Measurements from ENCODE around the gene SLC44A5.
"Not testable (repeated sequence)": the region's sequence is repeated elsewhere in the genome, so short reads cannot be mapped to it uniquely, and the experiment has no call there.

SLC44A5 gene

DNA sequence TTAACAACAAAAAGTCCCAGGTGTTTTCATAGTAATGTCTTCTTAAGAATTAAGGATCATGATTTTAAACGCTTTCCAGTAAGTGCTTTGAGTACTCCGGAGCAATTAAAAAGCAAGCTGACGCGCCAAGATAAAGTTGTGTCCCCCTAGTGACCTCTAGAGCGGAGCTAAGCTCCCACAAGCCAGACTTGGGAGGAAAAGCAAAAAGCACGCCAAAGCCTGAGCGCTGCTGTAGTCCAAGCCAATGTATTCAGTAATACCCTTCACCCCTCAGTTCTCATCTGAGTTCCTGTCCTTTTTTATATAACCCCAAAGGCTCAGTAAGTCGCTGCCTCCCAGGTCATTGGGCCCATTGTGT lies 3.5 kb upstream of the SLC44A5 start:
- DNase-seq (ENCODE audit: low read depth): no peak
- H3K4me3 ChIP-seq (ENCODE audit: low read length): no peak overlapping the region
- TF ChIP-seq, protein P1, sequence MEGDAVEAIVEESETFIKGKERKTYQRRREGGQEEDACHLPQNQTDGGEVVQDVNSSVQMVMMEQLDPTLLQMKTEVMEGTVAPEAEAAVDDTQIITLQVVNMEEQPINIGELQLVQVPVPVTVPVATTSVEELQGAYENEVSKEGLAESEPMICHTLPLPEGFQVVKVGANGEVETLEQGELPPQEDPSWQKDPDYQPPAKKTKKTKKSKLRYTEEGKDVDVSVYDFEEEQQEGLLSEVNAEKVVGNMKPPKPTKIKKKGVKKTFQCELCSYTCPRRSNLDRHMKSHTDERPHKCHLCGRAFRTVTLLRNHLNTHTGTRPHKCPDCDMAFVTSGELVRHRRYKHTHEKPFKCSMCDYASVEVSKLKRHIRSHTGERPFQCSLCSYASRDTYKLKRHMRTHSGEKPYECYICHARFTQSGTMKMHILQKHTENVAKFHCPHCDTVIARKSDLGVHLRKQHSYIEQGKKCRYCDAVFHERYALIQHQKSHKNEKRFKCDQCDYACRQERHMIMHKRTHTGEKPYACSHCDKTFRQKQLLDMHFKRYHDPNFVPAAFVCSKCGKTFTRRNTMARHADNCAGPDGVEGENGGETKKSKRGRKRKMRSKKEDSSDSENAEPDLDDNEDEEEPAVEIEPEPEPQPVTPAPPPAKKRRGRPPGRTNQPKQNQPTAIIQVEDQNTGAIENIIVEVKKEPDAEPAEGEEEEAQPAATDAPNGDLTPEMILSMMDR (IDR thresholded peaks at IDR 0.05; ENCODE audit: insufficient read depth, low read depth, low read length, missing control alignments): no peak

DNA sequence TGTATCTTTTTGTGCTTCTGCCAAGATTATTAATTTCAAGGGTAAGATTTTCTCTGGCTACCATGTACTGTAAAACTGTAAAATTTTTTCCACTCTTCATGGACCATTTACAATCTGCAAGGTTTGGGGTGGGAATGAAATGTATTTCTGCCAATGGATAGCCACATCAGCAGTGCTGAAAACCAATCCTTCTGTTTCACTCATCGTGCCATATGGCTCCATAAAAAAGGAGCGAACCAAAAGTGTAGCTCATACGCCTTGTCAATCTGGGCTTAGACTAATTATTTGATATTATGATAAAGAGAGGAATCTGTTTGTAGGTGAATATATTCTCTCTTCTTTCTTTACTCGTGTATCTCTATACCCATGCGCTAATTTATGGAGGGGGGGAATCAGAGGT lies 3.0 kb upstream of the SLC44A5 start:
- no peak overlapping the region for H3K4me3 ChIP-seq (ENCODE audit: low read length)
- DNase-seq (ENCODE audit: low read depth): no peak
- TF ChIP-seq, protein P1 (IDR thresholded peaks at IDR 0.05; ENCODE audit: insufficient read depth, low read depth, low read length, missing control alignments): no peak

DNA sequence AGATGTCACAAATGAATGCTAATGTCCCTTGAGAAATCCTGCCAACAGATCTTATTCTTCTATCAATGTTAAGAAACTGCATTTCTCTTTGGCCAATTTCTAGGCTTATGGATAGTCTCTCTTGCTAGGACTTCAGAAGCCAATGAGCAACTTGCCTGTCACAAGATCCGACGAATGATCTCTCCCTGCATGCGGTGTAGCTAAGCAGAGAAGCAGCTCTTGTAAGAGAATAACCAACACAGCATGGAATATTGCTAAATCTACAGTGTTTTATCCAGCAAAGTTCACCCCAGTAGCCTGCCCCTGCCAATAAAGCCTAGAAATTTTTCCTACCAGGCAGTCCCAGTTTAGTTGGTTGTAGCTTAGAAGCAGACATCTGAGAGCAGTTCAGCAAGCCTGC lies 2.1 kb upstream of the SLC44A5 start:
- TF ChIP-seq, protein P1 (IDR thresholded peaks at IDR 0.05; ENCODE audit: insufficient read depth, low read depth, low read length, missing control alignments): no peak

DNA sequence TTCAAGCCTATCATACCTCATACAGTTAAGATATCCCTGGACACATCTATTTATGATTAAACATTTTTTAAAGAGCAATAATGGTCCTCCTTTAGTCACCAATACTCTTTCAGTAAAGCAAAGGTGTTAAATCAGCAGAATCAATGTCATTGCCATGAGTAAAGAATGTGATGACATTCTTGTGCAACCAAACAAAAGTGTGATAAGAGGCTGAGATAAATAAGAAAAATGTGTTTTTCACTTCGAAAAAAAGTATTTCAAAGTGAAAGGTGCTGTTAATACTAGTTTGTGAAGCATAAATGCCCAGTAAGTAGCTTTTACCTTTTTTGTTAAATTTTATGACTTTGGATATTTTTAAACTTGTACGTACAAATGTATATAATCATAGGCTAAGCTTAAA lies 8.4 kb downstream of the SLC44A5 start:
- TF ChIP-seq, protein P1 (IDR thresholded peaks at IDR 0.05; ENCODE audit: insufficient read depth, low read depth, low read length, missing control alignments): no peak
- H3K4me3 ChIP-seq (ENCODE audit: low read length): no peak overlapping the region
- DNase-seq (ENCODE audit: low read depth): no peak

More for the DNA sequence above, 2.1 kb upstream of the SLC44A5 start:
- DNase-seq (ENCODE audit: low read depth): no peak
- no peak overlapping the region for H3K4me3 ChIP-seq (ENCODE audit: low read length)

DNA sequence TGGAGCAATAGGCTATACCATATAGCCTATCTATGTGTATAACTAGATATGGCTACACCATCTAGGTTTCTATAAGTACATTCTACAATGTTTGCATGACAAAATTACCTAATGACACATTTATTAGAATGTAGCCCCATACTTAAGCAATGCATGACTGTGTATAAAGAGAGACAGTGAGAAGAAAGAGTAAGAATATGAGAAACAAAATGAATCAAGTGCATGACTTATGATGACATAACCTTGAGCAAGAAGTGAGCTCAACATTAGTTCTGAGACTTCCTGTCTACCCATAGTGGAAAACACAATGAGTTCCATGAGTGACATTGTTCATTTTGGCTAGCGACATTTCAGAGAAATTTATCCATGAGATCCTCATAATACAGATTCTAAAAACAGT lies 10.1 kb downstream of the SLC44A5 start:
- no peak overlapping the region for H3K4me3 ChIP-seq (ENCODE audit: low read length)
- TF ChIP-seq, protein P1 (IDR thresholded peaks at IDR 0.05; ENCODE audit: insufficient read depth, low read depth, low read length, missing control alignments): no peak
- peak; percentile 50 for DNase-seq (ENCODE audit: low read depth)

DNA sequence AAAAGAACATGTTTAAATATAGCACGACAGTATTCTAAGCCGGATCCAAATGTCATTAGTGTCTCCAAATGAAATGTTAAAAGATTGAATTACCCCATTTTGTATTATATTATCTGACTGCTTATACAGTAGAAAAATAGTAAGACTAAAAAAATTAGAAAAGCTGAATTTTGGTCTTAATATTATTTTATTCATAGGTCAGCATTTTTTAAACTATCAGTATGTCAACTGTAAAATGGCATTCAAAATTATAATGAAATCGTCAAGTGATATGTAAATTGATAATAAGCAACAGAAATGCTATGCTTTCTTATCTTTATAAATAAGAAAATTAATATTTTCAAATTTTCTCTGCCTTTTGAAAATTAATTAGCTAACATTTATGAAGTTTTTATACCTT lies 16.6 kb downstream of the SLC44A5 start:
- H3K4me3 ChIP-seq (ENCODE audit: low read length): no peak overlapping the region
- TF ChIP-seq, protein P1 (IDR thresholded peaks at IDR 0.05; ENCODE audit: insufficient read depth, low read depth, low read length, missing control alignments): no peak
- DNase-seq (ENCODE audit: low read depth): no peak

DNA sequence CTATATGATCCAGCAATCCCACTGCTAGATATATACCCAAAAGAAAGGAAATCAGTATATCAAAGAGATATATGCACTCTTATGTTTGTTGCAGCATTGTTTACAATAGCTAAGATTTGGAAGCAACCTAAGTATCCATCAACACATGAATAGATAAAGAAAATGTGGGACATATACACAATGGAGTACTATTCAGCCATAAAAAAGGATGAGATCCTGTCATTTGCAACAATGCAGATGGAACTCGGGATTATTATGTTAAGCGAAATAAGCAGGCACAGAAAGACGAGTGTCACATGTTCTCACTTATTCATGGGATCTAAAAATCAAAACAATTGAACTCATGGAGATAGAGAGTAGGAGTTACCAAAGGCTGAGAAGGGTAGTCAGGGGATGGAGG lies 17.5 kb downstream of the SLC44A5 start:
- not testable (repeated sequence) for DNase-seq (ENCODE audit: low read depth); H3K4me3 ChIP-seq (ENCODE audit: low read length)

DNA sequence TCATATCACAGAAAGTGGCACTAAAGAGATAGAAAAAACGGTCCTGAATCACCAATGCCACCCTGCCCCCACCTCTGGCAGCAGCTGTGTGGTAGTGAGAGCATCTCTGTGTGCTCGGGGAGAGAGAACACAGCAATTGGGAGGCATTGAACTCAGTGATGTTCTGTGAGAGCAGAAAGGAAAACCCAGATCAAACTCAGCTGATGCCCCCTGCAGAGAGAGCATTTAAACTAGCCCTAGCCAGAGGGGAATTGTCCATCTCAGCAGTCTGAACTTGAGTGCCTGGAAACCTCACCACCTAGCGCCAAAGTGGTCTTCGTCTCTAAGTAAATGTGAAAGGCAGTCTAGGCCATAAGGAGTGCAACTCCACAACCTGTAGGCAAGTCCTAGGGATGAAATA lies 21.3 kb downstream of the SLC44A5 start:
- TF ChIP-seq, protein P1 (IDR thresholded peaks at IDR 0.05; ENCODE audit: insufficient read depth, low read depth, low read length, missing control alignments): no peak
- no peak overlapping the region for H3K4me3 ChIP-seq (ENCODE audit: low read length)
- no peak for DNase-seq (ENCODE audit: low read depth)

Data from epithelial cell of esophagus (primary cell).